ENCODE data around the gene INSRR.

The INSRR gene

GRCh38 chr1:156857532-156857931 lies 1.4 kb downstream of the INSRR start:
- Histone ChIP-seq H3K4me2 (ENCODE audit: low read depth, low read length, poor library complexity, severe bottlenecking) (no peak overlapping the region), H3K4me3 (ENCODE audit: insufficient read depth, low read length, poor library complexity, severe bottlenecking) (no peak overlapping the region), H3K36me3 (ENCODE audit: low read length) (no peaks in the 10 kb centered on the region), H3K27me3 (ENCODE audit: low read length) (no peaks in the 10 kb centered on the region), H3K79me2 (ENCODE audit: insufficient read depth, low read length) (no peaks in the 10 kb centered on the region), H3K9ac (ENCODE audit: low read length) (no peak overlapping the region), H3F3A (ENCODE audit: insufficient read depth) (no peaks in the 10 kb centered on the region), H3K9me3 (ENCODE audit: insufficient read depth, low read length) (no peaks in the 10 kb centered on the region), H3K9me2 (replicated peaks; ENCODE audit: insufficient read depth, low read length) (no peaks in the 10 kb centered on the region), H3K27ac (ENCODE audit: low read depth, low read length) (no peak overlapping the region), H4K20me1 (ENCODE audit: low read depth, low read length) (no peaks in the 10 kb centered on the region), H2AFZ (ENCODE audit: low read depth, low read length, severe bottlenecking) (no peak overlapping the region)
- TF ChIP-seq EZH2phosphoT487 (conservative IDR thresholded peaks at IDR 0.05; ENCODE audit: low read length) (no peak), CTCF (IDR thresholded peaks at IDR 0.05; ENCODE audit: insufficient read depth, low read length, poor library complexity, severe bottlenecking) (no peak)

- no peaks in the 10 kb centered on the region for H4K20me1 ChIP-seq (ENCODE audit: low read depth, low read length)
- no peak overlapping the region for H3K27ac ChIP-seq (ENCODE audit: low read depth, low read length)
- no peaks in the 10 kb centered on the region for H3K36me3 ChIP-seq (ENCODE audit: low read length)
- no peaks in the 10 kb centered on the region for H3K9me3 ChIP-seq (ENCODE audit: insufficient read depth, low read length)
- no peaks in the 10 kb centered on the region for H3K79me2 ChIP-seq (ENCODE audit: insufficient read depth, low read length)
- H3K4me3 ChIP-seq (ENCODE audit: insufficient read depth, low read length, poor library complexity, severe bottlenecking), result no peak overlapping the region
- H3K4me2 ChIP-seq (ENCODE audit: low read depth, low read length, poor library complexity, severe bottlenecking), result no peak overlapping the region
- H2AFZ ChIP-seq (ENCODE audit: low read depth, low read length, severe bottlenecking), result no peak overlapping the region
- TF ChIP-seq CTCF (IDR thresholded peaks at IDR 0.05; ENCODE audit: insufficient read depth, low read length, poor library complexity, severe bottlenecking), result no peak
- no peak for TF ChIP-seq EZH2phosphoT487 (conservative IDR thresholded peaks at IDR 0.05; ENCODE audit: low read length)
- H3F3A ChIP-seq (ENCODE audit: insufficient read depth), result no peaks in the 10 kb centered on the region
- H3K27me3 ChIP-seq (ENCODE audit: low read length), result no peaks in the 10 kb centered on the region
- H3K9me2 ChIP-seq (replicated peaks; ENCODE audit: insufficient read depth, low read length), result no peaks in the 10 kb centered on the region
- no peak overlapping the region for H3K9ac ChIP-seq (ENCODE audit: low read length)
Observed at GRCh38 chr1:156856282-156856785, 2.6 kb downstream of the INSRR start.

GRCh38 chr1:156854634-156855033 lies 4.3 kb downstream of the INSRR start:
- Histone ChIP-seq H3K4me3 (ENCODE audit: insufficient read depth, low read length, poor library complexity, severe bottlenecking) (no peak overlapping the region), H4K20me1 (ENCODE audit: low read depth, low read length) (no peaks in the 10 kb centered on the region), H3K4me2 (ENCODE audit: low read depth, low read length, poor library complexity, severe bottlenecking) (no peak overlapping the region), H3K27ac (ENCODE audit: low read depth, low read length) (no peak overlapping the region), H3K27me3 (ENCODE audit: low read length) (no peaks in the 10 kb centered on the region), H3K79me2 (ENCODE audit: insufficient read depth, low read length) (no peaks in the 10 kb centered on the region), H3K9me3 (ENCODE audit: insufficient read depth, low read length) (no peaks in the 10 kb centered on the region), H3K9ac (ENCODE audit: low read length) (no peak overlapping the region), H2AFZ (ENCODE audit: low read depth, low read length, severe bottlenecking) (no peak overlapping the region), H3K36me3 (ENCODE audit: low read length) (no peaks in the 10 kb centered on the region), H3K9me2 (replicated peaks; ENCODE audit: insufficient read depth, low read length) (no peaks in the 10 kb centered on the region), H3F3A (ENCODE audit: insufficient read depth) (no peaks in the 10 kb centered on the region)
- no peak for TF ChIP-seq CTCF (IDR thresholded peaks at IDR 0.05; ENCODE audit: insufficient read depth, low read length, poor library complexity, severe bottlenecking)
- no peak for TF ChIP-seq EZH2phosphoT487 (conservative IDR thresholded peaks at IDR 0.05; ENCODE audit: low read length)
